GM23338 (cell line): ENCODE measurements around the gene PUS3. TPM values are rescaled to one million over a fixed set of nuclear protein-coding genes. Genes with fewer than 3 reads are reported as not detected.

Experiments used
- ATAC-seq: fragments of 200-7000 bp; cut with Tn5 transposase; 3 replicates; pipeline ENCODE4 v1.9.1; 2020
- DNase-seq: peaks from one replicate; pipeline ENCODE4 v3.0.0-alpha.2; 2015; ENCODE audit warnings: low spot score
- H2AFZ ChIP-seq: fragments of 200-600 bp; sonication (generic); 2 replicates; pipeline ENCODE4 v1.8.0; 2016; ENCODE audit warnings: antibody characterized with exemption, mild to moderate bottlenecking, moderate library complexity
- H3F3A ChIP-seq: fragments of 200-600 bp; sonication (generic); replicated peaks from 2 replicates; pipeline ENCODE4 v1.8.0; 2017; ENCODE audit warnings: antibody characterized with exemption, mixed run types, low read depth
- H3K27ac ChIP-seq: fragments of 200-600 bp; sonication (generic); 2 replicates; pipeline ENCODE4 v1.6.1; 2016; ENCODE audit warnings: low read depth
- H3K27me3 ChIP-seq: fragments of 200-600 bp; sonication (generic); 2 replicates; pipeline ENCODE4 v1.8.0; 2016; ENCODE audit warnings: mild to moderate bottlenecking, mixed run types, moderate library complexity; ENCODE audit not compliant: insufficient read depth
- H3K36me3 ChIP-seq: fragments of 200-600 bp; sonication (generic); 2 replicates; pipeline ENCODE4 v1.8.0; 2016; ENCODE audit warnings: mild to moderate bottlenecking; ENCODE audit not compliant: insufficient read depth
- H3K4me1 ChIP-seq: fragments of 200-600 bp; sonication (generic); 2 replicates; pipeline ENCODE4 v1.8.0; 2016; ENCODE audit warnings: mild to moderate bottlenecking, moderate library complexity; ENCODE audit not compliant: insufficient read depth
- H3K4me2 ChIP-seq: fragments of 200-600 bp; sonication (generic); 2 replicates; pipeline ENCODE4 v1.7.1; 2017; ENCODE audit warnings: mixed run types
- H3K4me3 ChIP-seq: fragments of 200-600 bp; sonication (generic); 2 replicates; pipeline ENCODE4 v1.6.1; 2016; ENCODE audit warnings: mixed run types
- H3K79me2 ChIP-seq: fragments of 200-600 bp; sonication (generic); replicated peaks from 2 replicates; pipeline ENCODE4 v1.8.0; 2017; ENCODE audit warnings: mild to moderate bottlenecking; ENCODE audit not compliant: insufficient read depth
- H3K9me2 ChIP-seq: fragments of 200-600 bp; sonication (generic); 2 replicates; pipeline ENCODE4 v1.8.0; 2017; ENCODE audit not compliant: insufficient read depth
- H4K20me1 ChIP-seq: fragments of 200-600 bp; sonication (generic); replicated peaks from 2 replicates; pipeline ENCODE4 v1.8.0; 2017; ENCODE audit warnings: mild to moderate bottlenecking; ENCODE audit not compliant: insufficient read depth
- H3K27ac Mint-ChIP-seq: 2 replicates; pipeline ENCODE4 v1.8.0; 2020; ENCODE audit warnings: inconsistent platforms, mild to moderate bottlenecking, moderate library complexity, mixed read lengths
- H3K27me3 Mint-ChIP-seq: 3 replicates; pipeline ENCODE4 v1.8.0; 2022; ENCODE audit warnings: low read depth, mild to moderate bottlenecking, moderate library complexity, mixed read lengths, inconsistent platforms; ENCODE audit not compliant: insufficient read depth, poor library complexity
- H3K36me3 Mint-ChIP-seq: 3 replicates; pipeline ENCODE4 v1.8.0; 2021; ENCODE audit warnings: low read depth, mild to moderate bottlenecking, inconsistent platforms, moderate library complexity, mixed read lengths
- H3K4me1 Mint-ChIP-seq: 3 replicates; pipeline ENCODE4 v1.8.0; 2020; ENCODE audit warnings: mild to moderate bottlenecking, inconsistent platforms, mixed read lengths
- H3K4me3 Mint-ChIP-seq: 3 replicates; pipeline ENCODE4 v1.8.0; 2021; ENCODE audit warnings: moderate library complexity, mild to moderate bottlenecking, inconsistent platforms, mixed read lengths
- H3K9me3 Mint-ChIP-seq: 3 replicates; pipeline ENCODE4 v1.8.0; 2020; ENCODE audit warnings: moderate library complexity, mild to moderate bottlenecking, inconsistent platforms, mixed read lengths
- CREB1 ChIP-seq: fragments of 250-450 bp; sonication (Bioruptor Pico); IDR thresholded peaks from 2 replicates; pipeline ENCODE4 v1.5.0; 2020; ENCODE audit warnings: low read depth, mild to moderate bottlenecking, moderate library complexity
- CTCF ChIP-seq, 2 experiments: fragments of 200-600 bp in 1 of 2; sonication (generic) in 1 of 2; conservative IDR thresholded peaks; 2 replicates each; pipeline versions ENCODE4 v1.5.1 to v1.6.1; 2016 to 2017; ENCODE audit warnings: antibody characterized with exemption in 2 of 2, low read depth in 2 of 2, mild to moderate bottlenecking in 2 of 2, moderate library complexity in 1 of 2
- EZH2 ChIP-seq: fragments of 200-600 bp; sonication (generic); IDR thresholded peaks from one replicate; pipeline ENCODE4 v1.8.0; 2017; ENCODE audit warnings: antibody characterized with exemption, mild to moderate bottlenecking, low read depth; ENCODE audit not compliant: unreplicated experiment
- JUNB ChIP-seq: IDR thresholded peaks from one replicate; pipeline ENCODE4 v1.6.1; 2016; ENCODE audit warnings: antibody characterized with exemption; ENCODE audit not compliant: unreplicated experiment
- POLR2AphosphoS5 ChIP-seq: IDR thresholded peaks from 2 replicates; pipeline ENCODE4 v1.6.1; 2016; ENCODE audit warnings: antibody characterized with exemption, low read depth
- STAT1 ChIP-seq: IDR thresholded peaks from one replicate; pipeline ENCODE4 v1.6.1; 2016; ENCODE audit warnings: antibody characterized with exemption; ENCODE audit not compliant: unreplicated experiment
- ZNF114 ChIP-seq: fragments of 250-450 bp; sonication (Bioruptor Pico); IDR thresholded peaks from 2 replicates; pipeline ENCODE4 v1.5.0; 2020; ENCODE audit warnings: mild to moderate bottlenecking, moderate library complexity
- ZNF331 ChIP-seq: fragments of 250-450 bp; sonication (Bioruptor Pico); IDR thresholded peaks from 2 replicates; pipeline ENCODE4 v1.5.0; 2020; ENCODE audit warnings: low read depth, mild to moderate bottlenecking, moderate library complexity
- polyA plus RNA-seq: library from polyadenylated mRNA; unstranded; fragments of >200 nt; fragmentation: Nextera tagmentation; extraction: Ambion mirVana; gene quantifications from 2 replicates; pipeline ENCODE4 v1.2.1, GENCODE V29; 2016
- total RNA-seq: library from RNA; depleted of rRNA; stranded (reverse); fragments of >200 nt; shearing (Covaris generic); gene quantifications from 2 replicates; pipeline ENCODE4 v1.2.3, GENCODE V29; 2014
- TF ChIP-seq, protein P1 (sequence below): fragments of 250-450 bp; sonication (Bioruptor Pico); IDR thresholded peaks from 2 replicates; pipeline ENCODE4 v1.5.0; 2020; ENCODE audit warnings: mild to moderate bottlenecking, moderate library complexity

Gene PUS3
- total and polyA plus RNA-seq, 2 experiments from 2014 or later = 15.8 to 24.1 TPM

- H3K27me3 ChIP-seq = no peaks in the 10 kb centered on the region
- H3K9me2 ChIP-seq = no peaks in the 10 kb centered on the region
- TF ChIP-seq JUNB = no peak
- TF ChIP-seq ZNF331 (CRISPR knock-in tag) = no peak
- no peak for TF ChIP-seq EZH2
- peaks cover 9% of the 10 kb centered on the region for H3K4me1 Mint-ChIP-seq
- no peaks in the 10 kb centered on the region for H3K79me2 ChIP-seq
- no peak overlapping the region for H3K27ac Mint-ChIP-seq
- no peak overlapping the region for H3K4me2 ChIP-seq
- no peak overlapping the region for H3K27ac ChIP-seq
- no peak overlapping the region for H2AFZ ChIP-seq
- no peak overlapping the region for H3K4me3 Mint-ChIP-seq
- ATAC-seq = no peak
- H3K4me1 ChIP-seq = no peaks in the 10 kb centered on the region
- H3F3A ChIP-seq = no peaks in the 10 kb centered on the region
- peaks cover 7% of the 10 kb centered on the region for H3K27me3 Mint-ChIP-seq
- H3K36me3 ChIP-seq = no peaks in the 10 kb centered on the region
- no peak for DNase-seq
- no peaks in the 10 kb centered on the region for H3K9me3 Mint-ChIP-seq
- H3K36me3 Mint-ChIP-seq = no peaks in the 10 kb centered on the region; the same call in 2 of the 3 replicates
- no peak overlapping the region for H3K4me3 ChIP-seq
- no peaks in the 10 kb centered on the region for H4K20me1 ChIP-seq
Measured at GRCh38 chr11:125948278-125949051, 45.5 kb upstream of the PUS3 start.

DNA sequence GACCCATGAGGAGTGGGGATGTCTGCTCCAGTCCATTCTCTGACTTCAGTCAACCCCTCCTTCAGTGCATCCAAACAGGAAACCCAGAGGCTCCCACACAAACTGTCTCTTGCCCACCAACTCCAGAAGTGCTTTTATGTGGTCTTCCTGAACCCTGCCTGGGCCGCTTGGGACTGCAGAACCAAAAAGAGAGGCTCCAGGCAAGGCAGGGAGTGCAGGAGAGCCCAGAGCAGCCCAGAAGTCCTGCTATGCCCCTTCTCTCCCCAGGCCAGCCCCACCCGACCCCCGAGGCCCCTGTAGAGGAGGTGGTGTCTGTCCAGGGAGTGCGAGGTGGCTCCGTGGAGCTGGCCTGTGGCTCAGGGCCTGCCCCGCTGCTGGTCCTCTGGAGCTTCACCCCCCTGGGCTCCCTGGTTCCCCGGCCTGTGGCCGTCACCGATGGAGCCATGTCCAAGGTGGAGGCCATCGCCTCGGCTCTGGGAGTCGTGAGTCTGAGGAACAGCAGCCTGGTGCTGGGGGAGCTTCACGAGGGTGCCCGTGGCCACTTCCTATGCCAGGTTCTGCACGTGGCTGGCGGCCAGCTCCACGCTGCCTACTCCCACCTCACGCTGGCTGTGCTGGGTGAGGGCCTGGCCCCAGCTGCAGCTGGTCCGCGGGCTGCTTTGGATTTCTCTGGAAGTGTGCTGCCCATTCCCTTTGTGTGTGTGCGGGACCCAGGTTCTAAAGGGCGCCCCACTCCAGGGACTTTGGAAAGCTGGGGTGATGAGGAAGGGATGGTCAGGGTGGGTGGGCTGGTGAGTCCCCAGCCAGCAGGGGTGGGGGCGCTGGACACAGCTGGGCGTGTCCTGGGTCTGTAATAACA lies 44.6 kb upstream of the PUS3 start:
- no peaks in the 10 kb centered on the region for H3K27me3 ChIP-seq
- Mint-ChIP-seq H3K9me3 (no peaks in the 10 kb centered on the region), H3K27me3 (peaks cover 7% of the 10 kb centered on the region), H3K36me3 (no peaks in the 10 kb centered on the region; the same call in 2 of the 3 replicates), H3K27ac (no peak overlapping the region), H3K4me3 (no peak overlapping the region), H3K4me1 (peaks cover 9% of the 10 kb centered on the region)
- no peak for ATAC-seq
- DNase-seq = no peak
- H3F3A ChIP-seq = no peaks in the 10 kb centered on the region
- H4K20me1 ChIP-seq = no peaks in the 10 kb centered on the region
- H3K4me2 ChIP-seq = no peak overlapping the region
- no peaks in the 10 kb centered on the region for H3K79me2 ChIP-seq
- no peak overlapping the region for H3K27ac ChIP-seq
- H2AFZ ChIP-seq = no peak overlapping the region
- no peaks in the 10 kb centered on the region for H3K36me3 ChIP-seq
- no peak overlapping the region for H3K4me3 ChIP-seq
- H3K9me2 ChIP-seq = no peaks in the 10 kb centered on the region
- H3K4me1 ChIP-seq = no peaks in the 10 kb centered on the region
- TF ChIP-seq ZNF114 (no peak), CTCF (conservative IDR thresholded peaks at IDR 0.05; ENCODE audit: low read depth in 2 of 2) (no peak), CREB1 (CRISPR knock-in tag) (no peak), JUNB (no peak), POLR2AphosphoS5 (no peak), STAT1 (no peak)
- TF ChIP-seq, protein P1, sequence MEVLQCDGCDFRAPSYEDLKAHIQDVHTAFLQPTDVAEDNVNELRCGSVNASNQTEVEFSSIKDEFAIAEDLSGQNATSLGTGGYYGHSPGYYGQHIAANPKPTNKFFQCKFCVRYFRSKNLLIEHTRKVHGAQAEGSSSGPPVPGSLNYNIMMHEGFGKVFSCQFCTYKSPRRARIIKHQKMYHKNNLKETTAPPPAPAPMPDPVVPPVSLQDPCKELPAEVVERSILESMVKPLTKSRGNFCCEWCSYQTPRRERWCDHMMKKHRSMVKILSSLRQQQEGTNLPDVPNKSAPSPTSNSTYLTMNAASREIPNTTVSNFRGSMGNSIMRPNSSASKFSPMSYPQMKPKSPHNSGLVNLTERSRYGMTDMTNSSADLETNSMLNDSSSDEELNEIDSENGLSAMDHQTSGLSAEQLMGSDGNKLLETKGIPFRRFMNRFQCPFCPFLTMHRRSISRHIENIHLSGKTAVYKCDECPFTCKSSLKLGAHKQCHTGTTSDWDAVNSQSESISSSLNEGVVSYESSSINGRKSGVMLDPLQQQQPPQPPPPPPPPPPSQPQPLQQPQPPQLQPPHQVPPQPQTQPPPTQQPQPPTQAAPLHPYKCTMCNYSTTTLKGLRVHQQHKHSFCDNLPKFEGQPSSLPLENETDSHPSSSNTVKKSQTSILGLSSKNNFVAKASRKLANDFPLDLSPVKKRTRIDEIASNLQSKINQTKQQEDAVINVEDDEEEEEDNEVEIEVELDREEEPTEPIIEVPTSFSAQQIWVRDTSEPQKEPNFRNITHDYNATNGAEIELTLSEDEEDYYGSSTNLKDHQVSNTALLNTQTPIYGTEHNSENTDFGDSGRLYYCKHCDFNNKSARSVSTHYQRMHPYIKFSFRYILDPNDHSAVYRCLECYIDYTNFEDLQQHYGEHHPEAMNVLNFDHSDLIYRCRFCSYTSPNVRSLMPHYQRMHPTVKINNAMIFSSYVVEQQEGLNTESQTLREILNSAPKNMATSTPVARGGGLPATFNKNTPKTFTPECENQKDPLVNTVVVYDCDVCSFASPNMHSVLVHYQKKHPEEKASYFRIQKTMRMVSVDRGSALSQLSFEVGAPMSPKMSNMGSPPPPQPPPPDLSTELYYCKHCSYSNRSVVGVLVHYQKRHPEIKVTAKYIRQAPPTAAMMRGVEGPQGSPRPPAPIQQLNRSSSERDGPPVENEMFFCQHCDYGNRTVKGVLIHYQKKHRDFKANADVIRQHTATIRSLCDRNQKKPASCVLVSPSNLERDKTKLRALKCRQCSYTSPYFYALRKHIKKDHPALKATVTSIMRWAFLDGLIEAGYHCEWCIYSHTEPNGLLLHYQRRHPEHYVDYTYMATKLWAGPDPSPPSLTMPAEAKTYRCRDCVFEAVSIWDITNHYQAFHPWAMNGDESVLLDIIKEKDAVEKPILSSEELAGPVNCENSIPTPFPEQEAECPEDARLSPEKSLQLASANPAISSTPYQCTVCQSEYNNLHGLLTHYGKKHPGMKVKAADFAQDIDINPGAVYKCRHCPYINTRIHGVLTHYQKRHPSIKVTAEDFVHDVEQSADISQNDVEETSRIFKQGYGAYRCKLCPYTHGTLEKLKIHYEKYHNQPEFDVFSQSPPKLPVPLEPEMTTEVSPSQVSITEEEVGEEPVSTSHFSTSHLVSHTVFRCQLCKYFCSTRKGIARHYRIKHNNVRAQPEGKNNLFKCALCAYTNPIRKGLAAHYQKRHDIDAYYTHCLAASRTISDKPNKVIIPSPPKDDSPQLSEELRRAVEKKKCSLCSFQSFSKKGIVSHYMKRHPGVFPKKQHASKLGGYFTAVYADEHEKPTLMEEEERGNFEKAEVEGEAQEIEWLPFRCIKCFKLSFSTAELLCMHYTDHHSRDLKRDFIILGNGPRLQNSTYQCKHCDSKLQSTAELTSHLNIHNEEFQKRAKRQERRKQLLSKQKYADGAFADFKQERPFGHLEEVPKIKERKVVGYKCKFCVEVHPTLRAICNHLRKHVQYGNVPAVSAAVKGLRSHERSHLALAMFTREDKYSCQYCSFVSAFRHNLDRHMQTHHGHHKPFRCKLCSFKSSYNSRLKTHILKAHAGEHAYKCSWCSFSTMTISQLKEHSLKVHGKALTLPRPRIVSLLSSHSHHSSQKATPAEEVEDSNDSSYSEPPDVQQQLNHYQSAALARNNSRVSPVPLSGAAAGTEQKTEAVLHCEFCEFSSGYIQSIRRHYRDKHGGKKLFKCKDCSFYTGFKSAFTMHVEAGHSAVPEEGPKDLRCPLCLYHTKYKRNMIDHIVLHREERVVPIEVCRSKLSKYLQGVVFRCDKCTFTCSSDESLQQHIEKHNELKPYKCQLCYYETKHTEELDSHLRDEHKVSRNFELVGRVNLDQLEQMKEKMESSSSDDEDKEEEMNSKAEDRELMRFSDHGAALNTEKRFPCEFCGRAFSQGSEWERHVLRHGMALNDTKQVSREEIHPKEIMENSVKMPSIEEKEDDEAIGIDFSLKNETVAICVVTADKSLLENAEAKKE (CRISPR knock-in tag) = no peak
